ENCODE results near the gene LARGE2.

LARGE2 gene

GRCh38 chr11:45922425-45923082 lies at the start of gene LARGE2:
Gene LARGE2, plus strand, starts transcription at chr11:45922656. Its CDS starts 227 bp downstream, at chr11:45922883.
- no peak for TF ChIP-seq CTCF (IDR thresholded peaks at IDR 0.05)

- no peak for TF ChIP-seq CTCF (IDR thresholded peaks at IDR 0.05)
These were observed 46.1 kb upstream of the LARGE2 start for GRCh38 chr11:45876401-45876800.

DNA sequence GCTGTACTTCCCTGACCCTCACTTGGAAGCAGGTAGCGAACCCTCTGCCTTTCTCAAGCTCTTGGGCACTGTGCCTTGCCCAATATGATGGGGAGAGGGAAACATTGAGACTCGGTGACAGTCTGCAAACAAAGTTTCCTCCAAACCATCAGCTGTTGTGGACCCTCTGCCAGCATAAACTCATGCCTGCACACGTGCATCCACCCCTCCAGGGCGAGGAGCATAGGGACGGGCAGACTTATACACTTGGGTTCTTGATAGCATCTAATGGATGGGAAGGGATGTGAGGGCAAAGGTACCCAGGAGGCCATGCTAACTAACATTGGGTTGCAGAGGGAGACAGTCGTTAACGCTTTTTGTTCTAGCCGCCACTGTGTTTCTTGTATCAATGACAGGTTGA lies 45.2 kb upstream of the LARGE2 start:
- TF ChIP-seq CTCF (IDR thresholded peaks at IDR 0.05), result no peak

- no peak for TF ChIP-seq CTCF (IDR thresholded peaks at IDR 0.05)
These were observed 44.6 kb upstream of the LARGE2 start for GRCh38 chr11:45877845-45878244.

DNA sequence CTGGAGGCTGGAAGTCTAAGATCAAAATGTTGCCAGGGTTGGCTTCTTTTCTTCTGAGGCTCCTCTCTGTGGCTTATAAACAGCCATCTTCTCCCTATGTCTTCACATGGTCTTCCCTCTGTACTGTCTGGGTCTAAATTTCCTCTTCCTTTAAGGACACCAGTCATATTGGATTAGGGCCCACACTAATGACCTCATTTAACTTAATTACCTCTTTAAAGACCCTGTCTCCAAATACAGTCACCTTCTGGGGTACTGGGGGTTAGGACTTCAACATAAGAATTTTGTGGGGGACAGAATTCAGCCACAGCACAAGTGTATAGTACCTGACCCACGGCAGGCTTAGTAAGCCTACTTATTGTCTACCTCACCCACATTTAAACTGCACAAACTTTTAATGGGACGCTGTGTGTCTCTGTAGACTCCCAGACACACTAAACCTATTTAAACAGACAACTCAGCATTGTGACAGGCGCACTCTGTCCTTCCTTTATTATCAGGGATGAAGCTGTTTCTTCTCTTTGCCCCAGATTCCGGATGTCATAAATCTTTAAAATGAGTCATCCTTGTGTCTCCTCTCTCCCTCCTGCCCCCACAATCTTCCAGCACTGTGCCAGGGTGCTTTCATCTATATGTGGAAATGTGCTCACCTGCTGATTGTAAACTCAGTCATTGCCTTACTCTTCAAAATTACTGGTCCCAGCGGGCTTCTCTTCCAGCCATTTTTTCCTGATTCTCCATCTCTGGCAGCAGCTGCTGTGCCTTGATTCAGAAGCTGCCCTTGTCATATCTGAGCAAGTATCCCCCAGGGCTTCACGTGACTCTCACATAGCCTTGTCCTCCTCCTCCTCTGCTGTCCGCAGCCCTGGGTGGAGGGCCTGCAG lies 42.4 kb upstream of the LARGE2 start:
- TF ChIP-seq CTCF (IDR thresholded peaks at IDR 0.05), result no peak

DNA sequence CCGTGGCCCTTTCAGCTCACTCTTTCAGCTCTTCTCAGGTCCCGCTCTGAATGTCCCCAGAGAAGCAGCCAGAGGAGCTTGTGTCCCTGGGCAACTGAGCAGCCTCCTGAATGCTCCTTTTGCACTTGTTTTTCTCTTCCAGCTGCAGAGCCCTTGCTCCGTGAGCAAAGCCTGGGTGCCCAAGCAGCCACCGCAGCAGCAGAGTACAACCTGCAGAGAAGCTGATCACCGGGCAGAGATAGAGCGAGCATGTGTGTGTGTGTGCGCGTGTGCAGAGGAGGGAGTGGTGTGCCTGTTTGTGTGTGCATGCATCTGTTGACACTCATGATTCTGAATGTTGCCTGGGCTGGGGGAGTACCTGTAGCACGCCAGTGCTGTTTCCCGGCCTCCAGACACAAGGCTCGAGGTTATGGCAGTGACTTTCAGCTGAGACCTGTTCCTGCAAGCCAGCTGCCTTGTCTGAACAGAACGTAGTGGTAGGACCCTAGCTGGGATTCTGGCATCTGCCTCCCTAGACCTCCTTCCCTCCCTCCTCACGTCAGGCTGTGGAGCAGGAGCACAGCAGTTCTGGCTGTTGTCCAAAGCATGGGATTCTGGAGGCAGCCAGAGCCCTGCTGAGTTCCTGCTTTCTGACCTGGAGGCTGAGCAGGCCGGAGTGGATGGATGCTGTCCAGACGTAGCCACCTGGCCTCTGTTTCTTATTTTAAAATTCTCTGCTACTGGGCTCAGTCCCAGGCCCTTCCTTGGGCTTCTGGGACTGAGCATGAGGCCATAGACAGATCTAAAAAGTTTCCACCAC lies 41.5 kb upstream of the LARGE2 start:
- TF ChIP-seq CTCF (IDR thresholded peaks at IDR 0.05), result no peak

DNA sequence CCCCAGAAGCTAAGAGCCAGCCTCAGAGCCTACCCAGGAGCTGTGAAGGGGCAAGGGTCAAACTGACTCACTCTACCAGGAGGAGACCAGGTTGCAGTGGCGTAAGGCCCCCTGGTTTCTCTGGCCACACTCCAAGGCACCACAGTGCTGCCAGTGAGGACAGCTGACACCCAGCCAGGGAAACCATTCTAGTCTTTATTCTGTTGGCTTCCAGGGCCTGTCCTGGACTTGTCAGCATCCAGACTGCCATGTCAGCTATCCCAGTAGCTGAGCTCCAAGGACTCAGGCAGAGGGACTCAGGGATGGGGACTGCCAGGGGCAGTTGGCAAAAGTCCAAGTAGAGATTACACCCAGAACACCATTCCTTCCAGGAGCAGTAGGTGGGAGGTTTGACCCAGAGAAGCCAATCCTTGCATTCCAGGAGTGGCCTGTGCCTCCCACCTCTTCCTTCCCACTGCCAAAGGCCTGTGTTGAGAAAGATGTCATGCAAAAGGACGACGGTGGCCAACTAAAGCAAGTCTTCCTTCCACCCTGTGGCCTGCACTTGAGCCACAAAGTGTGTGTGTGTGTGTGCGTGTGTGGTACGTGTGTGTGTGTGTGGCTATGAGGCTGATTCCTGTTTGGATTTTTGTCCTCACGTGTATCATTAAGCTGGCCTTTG lies 40.6 kb upstream of the LARGE2 start:
- no peak for TF ChIP-seq CTCF (IDR thresholded peaks at IDR 0.05)

Measured in LNCAP (cell line).